ENCODE results near the gene KRT34.
"Not testable (repeated sequence)": the region's sequence is repeated elsewhere in the genome, so short reads cannot be mapped to it uniquely, and the experiment has no call there.

Gene KRT34

DNA sequence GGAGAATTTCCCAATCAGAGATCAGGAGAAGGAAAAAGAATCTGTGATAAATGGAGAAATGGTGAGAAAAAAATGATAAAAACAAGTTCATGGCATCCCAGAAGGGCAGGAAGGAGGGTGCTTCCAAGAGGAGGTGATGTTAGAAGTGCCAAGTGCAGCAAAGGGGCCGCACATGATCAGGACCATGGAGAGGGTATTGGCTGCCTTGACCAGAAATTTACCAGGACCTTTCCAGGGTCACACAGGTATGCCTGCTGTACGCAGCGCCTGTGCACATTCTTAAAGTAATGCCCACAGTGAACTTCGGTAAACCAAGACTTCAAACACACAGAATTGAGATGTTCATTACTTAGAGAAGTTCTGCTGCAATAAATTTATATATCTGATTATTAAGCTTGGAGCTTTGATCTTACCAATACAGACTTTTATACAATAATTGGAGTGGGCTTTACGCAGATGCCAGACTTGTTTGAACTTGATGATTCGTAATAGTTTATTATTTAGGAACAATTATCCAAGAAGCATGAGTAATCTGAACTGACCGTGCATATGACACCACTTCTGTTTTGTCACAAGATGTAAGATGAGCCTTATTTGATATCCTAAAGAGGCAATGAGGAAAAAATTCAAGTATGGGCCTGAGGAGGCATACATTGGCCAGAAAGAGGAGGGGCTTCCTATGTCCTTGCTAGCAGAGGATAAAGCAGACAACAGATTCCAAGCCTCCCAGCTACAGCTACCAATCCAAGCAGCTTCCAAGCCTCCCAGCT, 29.3 kb downstream of the KRT34 start:
- Histone ChIP-seq H3K36me3 (replicated peaks; ENCODE audit: low read depth, low read length) (no peaks in the 10 kb centered on the region), H3K4me3 (ENCODE audit: low read length) (no peak overlapping the region)

DNA sequence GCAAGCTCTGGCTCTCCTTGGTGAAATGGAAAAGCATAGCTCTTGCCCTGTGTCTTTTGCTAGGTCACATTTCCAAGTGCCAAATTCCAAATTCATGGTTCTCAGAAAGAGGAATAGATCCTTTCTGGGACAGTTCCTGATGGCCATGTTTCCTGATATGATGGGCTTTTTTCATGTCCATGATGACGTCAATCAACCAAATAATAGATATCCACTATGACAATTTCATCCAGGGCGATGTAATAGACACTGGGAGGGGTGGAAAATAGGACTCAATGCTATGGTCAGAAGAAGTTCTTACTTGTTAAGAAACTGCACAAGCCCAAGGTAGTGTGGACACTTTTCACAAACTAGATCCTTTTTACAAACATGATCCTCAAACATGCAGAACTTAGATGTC, 30.9 kb downstream of the KRT34 start:
- H3K9me3 ChIP-seq (ENCODE audit: insufficient read depth, low read length): no peaks in the 10 kb centered on the region
- H3K27ac ChIP-seq (ENCODE audit: low read length): no peak overlapping the region
- no peak overlapping the region for H3K4me2 ChIP-seq (ENCODE audit: low read length)
- no peaks in the 10 kb centered on the region for H4K20me1 ChIP-seq (ENCODE audit: insufficient read depth, low read length)
- H3K9ac ChIP-seq (ENCODE audit: low read length): no peak overlapping the region
- no peaks in the 10 kb centered on the region for H3K79me2 ChIP-seq (ENCODE audit: low read length)
- H3K4me3 ChIP-seq (ENCODE audit: low read length): no peak overlapping the region
- TF ChIP-seq, protein P1, sequence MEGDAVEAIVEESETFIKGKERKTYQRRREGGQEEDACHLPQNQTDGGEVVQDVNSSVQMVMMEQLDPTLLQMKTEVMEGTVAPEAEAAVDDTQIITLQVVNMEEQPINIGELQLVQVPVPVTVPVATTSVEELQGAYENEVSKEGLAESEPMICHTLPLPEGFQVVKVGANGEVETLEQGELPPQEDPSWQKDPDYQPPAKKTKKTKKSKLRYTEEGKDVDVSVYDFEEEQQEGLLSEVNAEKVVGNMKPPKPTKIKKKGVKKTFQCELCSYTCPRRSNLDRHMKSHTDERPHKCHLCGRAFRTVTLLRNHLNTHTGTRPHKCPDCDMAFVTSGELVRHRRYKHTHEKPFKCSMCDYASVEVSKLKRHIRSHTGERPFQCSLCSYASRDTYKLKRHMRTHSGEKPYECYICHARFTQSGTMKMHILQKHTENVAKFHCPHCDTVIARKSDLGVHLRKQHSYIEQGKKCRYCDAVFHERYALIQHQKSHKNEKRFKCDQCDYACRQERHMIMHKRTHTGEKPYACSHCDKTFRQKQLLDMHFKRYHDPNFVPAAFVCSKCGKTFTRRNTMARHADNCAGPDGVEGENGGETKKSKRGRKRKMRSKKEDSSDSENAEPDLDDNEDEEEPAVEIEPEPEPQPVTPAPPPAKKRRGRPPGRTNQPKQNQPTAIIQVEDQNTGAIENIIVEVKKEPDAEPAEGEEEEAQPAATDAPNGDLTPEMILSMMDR (IDR thresholded peaks at IDR 0.05; ENCODE audit: low read depth, low read length): no peak
- no peak for TF ChIP-seq EZH2phosphoT487 (IDR thresholded peaks at IDR 0.05; ENCODE audit: low read depth)
- H2AFZ ChIP-seq (ENCODE audit: low read depth, low read length): no peak overlapping the region
- no peaks in the 10 kb centered on the region for H3K4me1 ChIP-seq (ENCODE audit: low read length)
- H3K36me3 ChIP-seq (replicated peaks; ENCODE audit: low read depth, low read length): no peaks in the 10 kb centered on the region
- peaks cover 8% of the 10 kb centered on the region; the same call in 1 of the 2 replicates for H3K27me3 ChIP-seq (ENCODE audit: low read depth, low read length)

More for the DNA sequence above, 29.3 kb downstream of the KRT34 start:
- no peak overlapping the region for H3K9ac ChIP-seq (ENCODE audit: low read length)
- H2AFZ ChIP-seq (ENCODE audit: low read depth, low read length): no peak overlapping the region
- no peaks in the 10 kb centered on the region for H4K20me1 ChIP-seq (ENCODE audit: insufficient read depth, low read length)
- peaks cover 11% of the 10 kb centered on the region; the same call in 1 of the 2 replicates for H3K27me3 ChIP-seq (ENCODE audit: low read depth, low read length)
- TF ChIP-seq, protein P1 (IDR thresholded peaks at IDR 0.05; ENCODE audit: low read depth, low read length): no peak
- no peak for TF ChIP-seq EZH2phosphoT487 (IDR thresholded peaks at IDR 0.05; ENCODE audit: low read depth)
- H3K4me2 ChIP-seq (ENCODE audit: low read length): no peak overlapping the region
- no peaks in the 10 kb centered on the region for H3K4me1 ChIP-seq (ENCODE audit: low read length)
- H3K27ac ChIP-seq (ENCODE audit: low read length): no peak overlapping the region
- H3K9me3 ChIP-seq (ENCODE audit: insufficient read depth, low read length): no peaks in the 10 kb centered on the region
- no peaks in the 10 kb centered on the region for H3K79me2 ChIP-seq (ENCODE audit: low read length)

DNA sequence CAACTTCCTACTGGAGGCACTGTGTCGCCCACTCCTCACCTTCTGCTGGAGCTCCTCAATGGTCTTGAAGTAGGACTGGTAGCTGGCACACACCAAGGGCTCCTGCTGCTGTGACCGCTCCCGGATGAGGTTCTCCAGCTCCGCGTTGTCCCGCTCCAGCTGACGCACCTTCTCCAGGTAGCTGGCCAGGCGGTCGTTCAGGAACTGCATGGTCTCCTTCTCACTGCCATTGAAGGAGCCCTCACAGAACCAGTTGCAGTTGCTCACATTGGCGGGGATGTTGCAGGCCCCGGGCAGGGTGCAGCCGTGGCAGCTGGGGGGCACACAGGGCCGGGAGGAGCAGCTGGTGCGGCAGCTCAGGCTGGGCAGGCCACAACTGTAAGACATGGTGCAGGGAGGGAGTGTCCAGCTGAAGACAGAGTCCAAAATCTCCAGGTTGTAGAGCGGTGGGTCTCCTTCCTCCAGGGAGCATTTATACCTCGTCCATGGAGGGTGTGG, 31.7 kb downstream of the KRT34 start, which contains the start of gene KRT33A:
Gene KRT33A, minus strand, starts transcription at position 448 of the 498 bp plus-strand sequence. Its CDS starts 61 bp downstream, at position 387.
- not testable (repeated sequence) for H3K27me3 ChIP-seq (ENCODE audit: low read depth, low read length); H3K79me2 ChIP-seq (ENCODE audit: low read length); H3K4me2 ChIP-seq (ENCODE audit: low read length); H2AFZ ChIP-seq (ENCODE audit: low read depth, low read length); H3K27ac ChIP-seq (ENCODE audit: low read length); H3K9me3 ChIP-seq (ENCODE audit: insufficient read depth, low read length); H3K9ac ChIP-seq (ENCODE audit: low read length); H3K4me3 ChIP-seq (ENCODE audit: low read length); H4K20me1 ChIP-seq (ENCODE audit: insufficient read depth, low read length); H3K36me3 ChIP-seq (replicated peaks; ENCODE audit: low read depth, low read length); H3K4me1 ChIP-seq (ENCODE audit: low read length)

DNA sequence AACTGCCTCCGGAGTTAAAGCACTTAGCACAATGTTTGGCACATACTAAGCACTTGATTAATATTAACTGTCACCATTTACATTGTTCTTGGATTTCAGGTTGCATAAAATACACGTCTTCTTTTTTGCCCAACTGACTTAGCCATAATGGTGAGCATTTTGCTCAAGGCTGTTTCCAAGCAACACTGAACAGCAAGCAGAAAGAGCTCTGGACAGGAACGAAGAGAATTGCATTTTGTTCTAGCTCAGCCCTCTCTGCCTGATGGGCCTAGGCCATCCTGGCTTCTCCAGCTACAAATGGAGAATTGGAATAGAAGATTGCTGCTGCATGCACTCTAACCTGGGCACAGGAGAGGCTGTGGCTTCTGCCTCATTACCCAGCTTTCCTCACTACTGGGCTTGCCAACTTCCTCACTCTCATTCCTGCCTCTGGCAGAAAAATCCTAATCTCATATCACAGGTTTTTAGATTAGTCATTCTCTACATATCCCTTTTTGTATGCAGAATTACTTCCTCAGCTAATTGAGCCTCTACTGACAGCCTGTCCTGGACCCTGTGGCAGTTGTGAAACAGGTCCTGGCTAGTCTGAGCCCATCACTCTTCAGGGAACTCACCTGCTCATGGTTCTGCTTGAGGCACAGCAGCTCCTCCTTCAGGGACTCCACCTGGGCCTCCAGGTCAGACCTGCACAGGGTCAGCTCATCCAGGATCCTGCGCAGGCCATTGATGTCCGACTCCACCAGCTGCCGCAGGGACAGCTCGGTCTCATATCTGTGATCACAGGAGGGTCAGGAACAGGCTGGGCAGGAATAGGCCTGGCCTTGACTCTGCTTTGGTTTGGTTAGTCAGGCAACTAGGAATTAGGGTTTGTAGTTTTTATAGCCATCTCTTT, 34.0 kb downstream of the KRT34 start:
- H3K9me3 ChIP-seq (ENCODE audit: insufficient read depth, low read length): no peaks in the 10 kb centered on the region
- H3K4me3 ChIP-seq (ENCODE audit: low read length): no peak overlapping the region
- TF ChIP-seq EZH2phosphoT487 (IDR thresholded peaks at IDR 0.05; ENCODE audit: low read depth): no peak
- TF ChIP-seq, protein P1 (IDR thresholded peaks at IDR 0.05; ENCODE audit: low read depth, low read length): no peak

DNA sequence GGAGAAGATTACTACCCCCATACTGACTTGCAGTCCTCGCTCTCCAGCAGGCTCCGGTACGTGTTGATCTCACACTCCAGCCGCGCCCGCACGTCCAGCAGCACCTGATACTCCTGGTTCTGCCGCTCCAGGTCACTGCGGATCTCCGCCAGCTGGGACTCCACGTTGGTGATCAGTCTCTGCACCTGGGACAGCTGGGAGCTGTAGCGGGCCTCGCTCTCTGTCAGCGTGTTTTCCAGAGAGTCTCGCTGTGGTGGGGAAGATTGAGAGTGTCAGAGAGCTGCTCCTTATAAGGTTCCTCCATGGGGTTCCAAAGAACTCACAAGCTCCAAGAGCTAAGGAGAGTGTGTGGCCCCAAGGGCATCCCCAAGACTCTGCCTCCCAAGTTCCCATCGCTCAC, 35.7 kb downstream of the KRT34 start:
- H3K9me3 ChIP-seq (ENCODE audit: insufficient read depth, low read length); H3K9ac ChIP-seq (ENCODE audit: low read length); H3K79me2 ChIP-seq (ENCODE audit: low read length); H3K27me3 ChIP-seq (ENCODE audit: low read depth, low read length); H3K4me3 ChIP-seq (ENCODE audit: low read length); H3K27ac ChIP-seq (ENCODE audit: low read length); H2AFZ ChIP-seq (ENCODE audit: low read depth, low read length); H3K36me3 ChIP-seq (replicated peaks; ENCODE audit: low read depth, low read length); H4K20me1 ChIP-seq (ENCODE audit: insufficient read depth, low read length); H3K4me1 ChIP-seq (ENCODE audit: low read length); H3K4me2 ChIP-seq (ENCODE audit: low read length): not testable (repeated sequence)

More for the DNA sequence above, 34.0 kb downstream of the KRT34 start:
- Histone ChIP-seq H3K4me1 (ENCODE audit: low read length) (no peaks in the 10 kb centered on the region), H3K36me3 (replicated peaks; ENCODE audit: low read depth, low read length) (no peaks in the 10 kb centered on the region), H3K79me2 (ENCODE audit: low read length) (no peaks in the 10 kb centered on the region), H3K9ac (ENCODE audit: low read length) (no peak overlapping the region), H4K20me1 (ENCODE audit: insufficient read depth, low read length) (no peaks in the 10 kb centered on the region), H3K27me3 (ENCODE audit: low read depth, low read length) (no peaks in the 10 kb centered on the region), H2AFZ (ENCODE audit: low read depth, low read length) (no peak overlapping the region), H3K4me2 (ENCODE audit: low read length) (no peak overlapping the region), H3K27ac (ENCODE audit: low read length) (no peak overlapping the region)
